CD1c-positive myeloid dendritic cell (primary cell): ENCODE measurements around the gene PTDSS2.
"Not testable (repeated sequence)": the region's sequence is repeated elsewhere in the genome, so short reads cannot be mapped to it uniquely, and the experiment has no call there.

Source experiments
- DNase-seq: peaks from one replicate; pipeline ENCODE4 v3.0.0-alpha.2; 2016; ENCODE audit errors: extremely low spot score

Gene PTDSS2

DNA sequence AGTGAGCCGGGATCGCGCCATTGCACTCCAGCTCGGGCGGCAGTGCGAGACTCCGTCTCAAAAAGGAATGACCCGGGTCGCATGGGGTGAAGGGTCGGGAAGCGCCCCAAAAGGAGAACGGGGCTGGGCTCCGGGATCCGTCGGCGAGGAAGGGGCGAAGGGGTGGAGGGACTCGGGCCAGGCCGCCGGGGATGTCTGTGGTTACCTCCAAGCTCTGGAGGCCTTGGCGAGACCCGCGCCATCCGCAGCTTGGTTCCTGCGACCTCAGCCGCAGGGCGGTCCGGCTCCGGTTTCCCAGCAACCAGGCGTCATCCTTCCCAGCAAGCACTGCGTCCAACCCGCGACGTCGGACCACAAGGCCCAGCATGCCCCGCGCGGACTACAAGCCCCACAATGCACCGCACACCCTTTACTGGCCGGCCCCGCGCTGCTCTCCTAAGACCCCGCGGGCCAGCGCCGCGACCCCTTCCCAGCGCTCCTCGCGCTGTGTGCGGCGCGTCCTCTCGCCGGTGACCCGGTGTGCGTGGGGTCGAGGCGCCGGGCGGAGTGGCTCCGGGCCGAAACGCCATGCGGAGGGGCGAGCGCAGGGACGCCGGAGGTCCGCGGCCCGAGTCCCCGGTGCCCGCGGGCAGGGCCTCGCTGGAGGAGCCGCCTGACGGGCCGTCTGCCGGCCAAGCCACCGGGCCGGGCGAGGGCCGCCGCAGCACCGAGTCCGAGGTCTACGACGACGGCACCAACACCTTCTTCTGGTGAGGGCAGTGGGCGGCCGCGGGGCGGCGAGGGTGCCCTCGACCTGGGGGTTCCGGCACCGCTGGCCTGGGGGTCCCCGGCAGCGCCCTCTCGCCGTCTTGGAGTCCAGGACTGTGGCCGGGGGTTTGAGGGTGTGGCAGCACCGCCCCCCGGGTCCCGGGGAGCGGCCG lies at the start of gene PTDSS2:
TSS of gene PTDSS2 (plus strand) at position 391 of the 920 bp plus-strand sequence. CDS start at position 568, 177 bp downstream.
- peak; percentile 96 for DNase-seq

DNA sequence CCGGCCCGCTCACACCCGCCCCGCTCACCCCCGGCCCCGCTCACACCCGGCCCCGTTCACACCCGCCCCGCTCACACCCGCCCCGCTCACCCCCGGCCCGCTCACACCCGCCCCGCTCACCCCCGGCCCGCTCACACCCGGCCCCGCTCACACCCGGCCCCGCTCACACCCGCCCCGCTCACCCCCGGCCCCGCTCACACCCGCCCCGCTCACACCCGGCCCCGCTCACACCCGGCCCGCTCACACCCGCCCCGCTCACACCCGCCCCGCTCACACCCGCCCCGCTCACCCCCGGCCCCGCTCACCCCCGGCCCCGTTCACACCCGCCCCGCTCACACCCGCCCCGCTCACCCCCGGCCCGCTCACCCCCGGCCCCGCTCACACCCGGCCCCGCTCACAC lies 48.9 kb upstream of the PTDSS2 start:
- DNase-seq: not testable (repeated sequence)

DNA sequence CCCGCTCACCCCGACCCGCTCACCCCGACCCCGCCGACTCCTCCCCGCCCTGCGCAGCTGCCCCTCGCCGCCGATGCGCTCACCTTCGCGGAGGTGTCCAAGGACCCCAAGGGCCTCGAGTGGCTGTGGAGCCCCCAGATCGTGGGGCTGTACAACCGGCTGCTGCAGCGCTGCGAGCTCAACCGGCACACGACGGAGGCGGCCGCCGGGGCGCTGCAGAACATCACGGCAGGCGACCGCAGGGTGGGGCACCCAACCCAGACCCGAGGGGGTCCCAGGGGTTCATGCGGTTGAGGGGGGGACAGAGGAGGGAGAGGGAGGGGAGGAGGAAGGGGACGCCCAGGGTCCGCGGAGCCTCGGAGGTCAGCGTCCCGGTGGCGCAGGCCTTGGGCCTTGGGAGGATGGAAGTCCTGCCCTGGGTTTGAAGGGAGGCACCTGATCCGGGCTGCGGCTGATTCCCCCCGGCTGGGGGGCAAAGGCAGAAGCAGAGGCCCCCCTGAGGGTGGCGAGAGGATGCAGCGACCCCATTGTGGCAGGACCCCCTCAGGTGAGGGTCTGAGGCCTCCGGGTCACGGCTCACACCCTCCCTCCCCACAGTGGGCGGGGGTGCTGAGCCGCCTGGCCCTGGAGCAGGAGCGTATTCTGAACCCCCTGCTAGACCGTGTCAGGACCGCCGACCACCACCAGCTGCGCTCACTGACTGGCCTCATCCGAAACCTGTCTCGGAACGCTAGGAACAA lies 46.9 kb upstream of the PTDSS2 start:
- no peak for DNase-seq

DNA sequence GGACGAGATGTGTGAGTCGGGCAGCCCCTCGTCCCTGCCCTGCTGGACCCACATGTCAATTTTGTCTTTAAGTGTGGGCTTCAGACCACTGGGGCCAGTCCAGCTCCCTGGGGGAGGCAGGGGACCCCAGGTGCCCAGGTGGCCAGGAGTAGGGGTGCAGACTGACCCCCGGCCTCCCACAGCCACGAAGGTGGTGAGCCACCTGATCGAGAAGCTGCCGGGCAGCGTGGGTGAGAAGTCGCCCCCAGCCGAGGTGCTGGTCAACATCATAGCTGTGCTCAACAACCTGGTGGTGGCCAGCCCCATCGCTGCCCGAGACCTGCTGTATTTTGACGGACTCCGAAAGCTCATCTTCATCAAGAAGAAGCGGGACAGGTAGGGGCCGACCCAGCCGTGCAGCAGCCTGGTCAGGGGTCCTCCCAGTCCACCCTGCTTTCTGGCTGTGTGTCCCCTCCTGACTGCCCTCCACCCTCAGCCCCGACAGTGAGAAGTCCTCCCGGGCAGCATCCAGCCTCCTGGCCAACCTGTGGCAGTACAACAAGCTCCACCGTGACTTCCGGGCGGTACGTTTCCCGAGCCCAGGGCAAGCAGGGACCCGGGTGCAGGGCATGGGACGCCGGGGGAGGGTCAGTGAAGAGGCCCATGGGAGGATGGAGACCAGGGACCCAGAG lies 46.2 kb upstream of the PTDSS2 start:
- DNase-seq: no peak

DNA sequence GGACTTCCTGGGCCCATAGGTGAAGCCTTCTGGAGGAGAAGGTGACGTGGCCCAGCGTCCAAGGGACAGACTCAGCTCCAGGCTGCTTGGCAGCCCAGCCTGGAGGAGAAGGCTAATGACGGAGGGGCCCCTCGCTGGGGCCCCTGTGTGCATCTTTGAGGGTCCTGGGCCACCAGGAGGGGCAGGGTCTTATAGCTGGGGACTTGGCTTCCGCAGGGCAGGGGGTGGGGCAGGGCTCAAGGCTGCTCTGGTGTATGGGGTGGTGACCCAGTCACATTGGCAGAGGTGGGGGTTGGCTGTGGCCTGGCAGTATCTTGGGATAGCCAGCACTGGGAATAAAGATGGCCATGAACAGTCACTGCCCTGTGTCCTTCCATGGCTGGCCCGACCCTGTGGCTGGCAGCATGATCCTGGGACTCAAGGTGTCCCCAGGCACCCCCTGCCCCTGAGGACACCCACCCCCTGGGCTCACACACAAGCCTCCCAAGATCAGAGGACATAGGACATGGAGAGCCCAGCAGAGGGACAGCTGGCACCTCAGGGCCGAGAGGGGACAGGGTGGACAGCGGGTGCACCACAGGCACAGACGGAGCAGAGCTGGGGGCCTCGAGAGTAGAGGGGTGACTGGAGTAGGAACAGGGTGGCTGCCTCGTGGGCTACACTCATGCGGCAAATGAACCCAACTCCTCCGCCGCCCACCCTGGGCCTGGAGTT lies 45.4 kb upstream of the PTDSS2 start:
- DNase-seq: no peak

DNA sequence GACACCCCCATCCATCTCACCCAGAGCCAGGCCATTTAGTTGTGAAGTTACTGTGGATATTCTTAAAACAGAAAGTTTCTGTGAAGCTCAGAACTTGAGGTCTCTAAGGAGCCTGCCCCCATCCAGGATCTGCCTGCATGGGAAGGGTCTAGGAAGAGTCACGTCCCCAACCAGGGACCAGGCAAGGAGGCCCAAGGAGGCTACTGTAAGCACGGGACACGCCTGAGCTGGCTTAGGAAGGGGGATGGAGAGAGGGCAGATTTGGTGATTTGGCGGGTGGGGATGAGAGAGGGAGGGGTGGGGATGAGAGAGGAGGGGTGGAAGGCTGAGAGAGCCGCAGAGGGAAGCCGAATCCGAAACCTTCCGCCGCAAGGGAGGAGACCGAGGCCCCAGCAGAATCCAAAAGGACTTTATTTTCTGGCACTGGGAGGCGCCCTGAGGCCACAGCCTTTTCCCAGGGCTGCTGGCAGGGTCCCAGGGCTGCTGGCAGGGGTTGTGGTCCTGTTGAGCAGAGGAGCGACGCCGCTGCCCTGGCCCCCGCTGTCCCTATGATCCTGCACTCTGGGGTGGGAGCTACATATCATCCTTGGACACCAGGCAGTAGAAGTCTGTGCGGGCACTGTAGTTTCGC lies 44.6 kb upstream of the PTDSS2 start:
- no peak for DNase-seq

DNA sequence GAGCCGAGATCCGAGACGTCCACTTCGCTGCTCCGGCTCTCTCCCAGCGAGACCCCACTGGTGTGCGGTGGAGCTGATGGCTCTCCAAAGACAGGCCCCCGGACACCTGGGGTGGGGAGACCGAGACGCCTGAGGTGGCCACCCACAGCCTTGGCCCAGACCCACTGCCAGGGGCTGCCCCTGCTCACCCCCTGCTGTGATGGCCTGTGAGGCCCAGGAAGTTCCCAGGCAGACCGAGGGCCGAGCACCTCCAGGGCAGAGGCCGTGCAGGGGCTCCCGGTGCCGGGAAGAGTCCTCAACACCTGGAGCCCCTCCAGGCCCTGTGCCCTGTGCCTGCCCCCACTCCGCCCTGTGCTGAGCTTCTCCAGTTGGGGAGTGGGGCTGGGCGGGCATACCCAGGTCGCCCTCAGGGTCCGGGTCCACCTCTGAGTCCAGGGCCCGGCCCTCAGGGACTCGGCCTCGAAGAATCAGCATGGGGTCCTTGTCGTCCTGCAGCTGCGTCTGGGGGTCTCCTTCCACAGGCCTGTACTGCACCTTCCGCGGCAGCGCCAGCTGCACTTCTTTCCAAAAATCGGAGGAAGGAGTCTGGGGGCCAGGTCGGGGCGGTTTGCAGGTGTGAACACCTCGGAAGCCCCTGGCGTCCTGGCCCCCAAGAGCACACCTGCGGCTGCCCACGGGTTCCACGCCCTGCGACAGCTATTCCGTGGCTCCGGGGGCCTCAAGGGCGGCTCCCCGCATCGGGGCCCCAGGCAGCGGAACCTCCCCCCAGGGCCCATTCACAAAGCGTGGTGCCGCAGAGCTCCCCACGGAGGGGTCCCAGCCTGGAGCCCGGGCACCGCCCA lies 43.9 kb upstream of the PTDSS2 start:
- DNase-seq: no peak

DNA sequence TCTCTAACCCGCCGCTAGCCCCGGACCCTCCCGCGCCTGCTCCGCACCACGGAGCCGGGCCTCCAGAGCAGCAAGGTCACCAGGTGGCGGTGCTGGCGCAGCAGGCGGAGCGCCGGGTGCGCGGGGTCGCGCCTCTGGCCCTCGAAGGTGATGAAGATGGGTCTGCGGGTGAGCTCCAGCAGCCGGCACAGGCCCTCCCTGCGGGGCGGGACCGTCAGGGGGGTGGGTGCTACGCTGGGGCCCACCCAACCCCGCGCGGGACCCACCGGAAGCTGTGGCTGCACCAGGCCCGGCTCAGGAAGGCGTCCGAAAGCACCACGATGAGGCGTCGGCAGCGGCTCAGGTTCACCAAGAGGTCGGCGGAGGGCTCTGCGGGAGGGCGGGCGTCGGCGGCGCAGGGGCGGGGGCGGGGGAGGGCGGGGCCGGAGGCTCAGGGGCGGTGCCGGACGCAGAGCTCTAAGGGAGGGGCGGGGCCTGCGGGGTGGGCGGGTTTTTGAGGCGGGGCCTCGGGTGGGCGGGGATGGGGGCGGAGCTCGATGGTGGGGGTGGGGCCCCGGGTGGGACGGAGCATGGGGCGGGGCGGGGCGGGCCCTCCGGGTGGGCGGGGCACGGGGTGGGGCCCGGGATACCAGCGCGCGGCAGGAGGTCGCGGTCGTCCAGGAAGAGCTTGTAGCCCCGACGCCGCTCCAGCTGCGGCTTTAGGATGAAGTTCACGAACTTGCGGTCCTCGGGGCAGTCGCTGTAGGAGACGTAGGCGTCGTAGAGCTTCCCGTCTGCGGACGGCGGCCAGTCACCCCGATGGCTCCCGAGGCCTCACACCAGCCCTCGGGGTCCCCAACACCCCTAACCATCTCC lies 43.1 kb upstream of the PTDSS2 start:
- DNase-seq: peak; percentile 85

DNA sequence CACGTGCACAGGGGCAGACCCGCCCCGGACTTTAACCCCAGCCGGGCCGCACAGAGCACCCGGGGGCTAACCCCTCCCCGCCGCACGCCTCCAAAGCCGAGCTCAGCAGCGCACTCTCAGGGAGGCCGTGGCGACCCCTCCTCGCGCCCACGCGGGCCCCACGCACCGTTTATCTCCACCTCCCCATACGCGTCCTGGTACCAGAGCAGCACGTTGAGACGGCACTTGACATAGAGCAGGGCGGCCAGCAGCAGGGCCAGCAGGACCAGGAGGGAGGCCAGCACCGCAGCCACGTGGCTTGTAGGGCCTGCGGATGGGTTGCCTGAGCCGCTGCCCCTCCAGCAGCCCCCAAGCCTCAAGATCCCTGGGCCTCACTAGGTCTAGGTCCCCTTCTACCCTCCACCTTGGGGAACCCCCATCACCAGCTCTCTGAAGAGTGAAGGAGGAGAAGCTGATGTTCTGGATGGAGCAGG lies 42.4 kb upstream of the PTDSS2 start:
- DNase-seq: no peak

DNA sequence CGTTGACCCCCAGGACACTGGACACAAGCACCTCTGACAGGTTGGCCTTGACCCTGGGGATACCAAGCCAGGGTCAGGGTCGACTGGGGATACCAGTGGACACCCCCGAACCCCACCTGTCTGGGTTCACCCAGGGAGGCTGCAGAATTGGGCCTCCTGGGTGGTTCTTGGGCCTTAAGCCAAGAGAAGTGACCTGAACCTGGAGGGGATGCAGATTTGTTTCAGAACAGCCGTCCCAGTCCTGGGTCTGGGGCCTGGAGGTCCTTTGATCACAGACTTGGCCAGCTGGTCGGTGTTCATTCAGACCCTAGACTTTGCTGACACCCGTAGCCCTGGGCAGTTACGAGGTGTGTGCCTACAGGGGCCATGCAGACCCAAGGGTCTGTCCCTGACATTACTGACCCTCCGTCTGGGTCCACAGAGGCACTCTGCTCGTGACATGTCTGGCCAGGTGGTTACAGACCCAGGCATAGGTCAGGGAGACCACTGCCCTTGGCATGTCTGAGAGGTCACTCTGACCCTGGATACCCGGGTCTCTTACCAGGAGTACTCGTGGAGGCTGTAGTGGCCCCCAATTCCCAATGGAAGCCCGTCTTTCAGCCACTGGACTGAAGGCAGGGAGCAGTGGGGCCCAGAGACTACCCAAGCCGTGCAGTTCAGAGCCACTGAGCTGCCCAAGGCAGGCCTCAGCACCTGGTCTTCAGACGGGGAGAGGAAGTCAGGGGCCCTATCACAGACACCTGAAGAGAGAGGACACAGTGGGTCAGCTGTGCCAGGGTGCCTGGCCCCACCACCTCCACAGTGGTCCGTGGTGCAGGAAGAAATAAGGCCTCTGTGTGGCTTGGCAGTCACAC lies 41.7 kb upstream of the PTDSS2 start:
- DNase-seq: no peak

DNA sequence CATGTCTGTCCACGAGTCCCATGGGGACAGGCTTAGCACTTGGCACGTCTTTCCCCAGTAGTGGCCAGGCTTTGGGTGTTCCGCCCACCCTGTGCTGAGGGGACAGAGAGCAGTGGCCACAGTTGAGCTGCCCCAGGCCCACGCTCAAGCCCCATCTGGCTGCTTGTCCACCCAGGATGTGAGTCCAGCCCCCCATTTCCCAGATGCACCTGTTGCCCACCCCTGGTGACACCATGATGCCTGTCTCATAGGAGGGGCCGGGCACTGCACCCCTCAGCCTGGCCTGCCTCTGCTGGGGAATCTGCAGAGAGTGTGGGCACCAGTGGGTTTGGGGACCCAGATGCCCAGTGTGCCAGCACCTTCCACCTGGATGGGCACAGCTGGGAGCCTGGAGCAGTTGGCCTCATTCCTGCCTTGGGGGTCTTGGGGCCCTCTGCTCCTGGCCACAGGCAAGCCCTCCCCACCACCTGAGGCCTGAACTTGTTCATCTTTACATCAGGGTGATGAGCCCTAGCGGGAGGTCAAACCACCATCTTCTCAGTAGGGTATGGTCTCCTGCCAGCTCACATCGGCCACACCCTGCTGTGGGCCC lies 41.0 kb upstream of the PTDSS2 start:
- no peak for DNase-seq

DNA sequence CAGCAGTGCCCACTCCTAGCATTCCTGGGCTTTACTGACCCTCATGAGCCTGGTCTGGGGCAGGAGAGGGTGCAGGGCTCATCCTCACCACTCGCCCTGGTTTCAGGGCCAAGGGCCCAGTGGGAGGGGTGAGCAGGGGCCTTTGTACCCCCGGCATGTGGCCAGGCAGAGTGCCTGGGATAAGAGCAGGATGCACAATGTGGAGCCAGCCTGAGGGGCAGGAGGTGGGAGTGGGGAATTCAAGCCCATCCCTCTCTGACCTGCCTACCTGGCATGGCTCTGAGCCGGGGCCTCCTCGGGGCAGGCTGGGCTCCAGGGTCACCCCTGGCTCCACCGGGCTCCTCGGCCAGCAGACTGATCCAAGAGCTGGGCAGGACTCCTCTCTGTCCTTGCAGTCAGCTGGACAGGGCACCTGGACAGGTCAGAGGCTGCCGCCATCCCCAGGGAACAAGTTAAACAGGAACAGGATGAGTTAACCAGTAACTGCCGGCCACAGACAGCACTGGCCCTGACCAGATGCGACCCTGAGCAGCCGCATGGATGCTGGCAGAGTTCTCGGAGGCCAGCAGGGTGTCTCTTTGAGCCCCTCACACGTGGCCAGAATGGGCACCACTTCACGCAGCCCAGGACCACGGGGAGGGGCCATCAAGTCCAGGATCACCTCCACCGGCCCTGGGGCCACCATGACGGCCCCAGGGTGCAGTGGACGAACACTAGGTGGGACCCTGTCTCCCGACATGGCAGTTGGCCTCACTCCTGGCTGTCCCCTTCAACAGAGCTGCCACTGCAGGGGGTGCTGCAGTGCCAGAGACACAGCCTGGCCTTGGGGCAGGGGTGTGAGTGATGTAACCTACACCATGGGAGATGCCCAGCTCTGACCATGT lies 40.2 kb upstream of the PTDSS2 start:
- DNase-seq: no peak

DNA sequence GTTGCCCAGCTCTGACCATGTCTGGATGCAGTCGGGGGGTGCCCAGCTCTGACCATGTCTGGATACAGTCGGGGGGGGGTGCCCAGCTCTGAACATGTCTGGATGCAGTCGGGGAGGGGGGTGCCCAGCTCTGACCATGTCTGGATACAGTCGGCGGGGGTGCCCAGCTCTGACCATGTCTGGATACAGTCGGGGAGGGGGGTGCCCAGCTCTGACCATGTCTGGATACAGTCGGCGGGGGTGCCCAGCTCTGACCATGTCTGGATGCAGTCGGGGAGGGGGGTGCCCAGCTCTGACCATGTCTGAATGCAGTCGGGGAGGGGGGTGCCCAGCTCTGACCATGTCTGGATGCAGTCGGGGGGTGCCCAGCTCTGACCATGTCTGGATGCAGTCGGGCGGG lies 39.4 kb upstream of the PTDSS2 start:
- not testable (repeated sequence) for DNase-seq

DNA sequence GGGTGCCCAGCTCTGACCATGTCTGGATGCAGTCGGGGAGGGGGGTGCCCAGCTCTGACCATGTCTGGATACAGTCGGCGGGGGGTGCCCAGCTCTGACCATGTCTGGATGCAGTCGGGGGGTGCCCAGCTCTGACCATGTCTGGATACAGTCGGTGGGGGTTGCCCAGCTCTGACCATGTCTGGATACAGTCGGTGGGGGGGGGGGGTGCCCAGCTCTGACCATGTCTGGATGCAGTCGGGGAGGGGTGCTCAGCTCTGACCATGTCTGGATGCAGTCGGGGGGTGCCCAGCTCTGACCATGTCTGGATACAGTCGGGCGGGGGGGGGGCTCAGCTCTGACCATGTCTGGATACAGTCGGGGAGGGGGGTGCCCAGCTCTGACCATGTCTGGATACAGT lies 38.6 kb upstream of the PTDSS2 start:
- DNase-seq: not testable (repeated sequence)

DNA sequence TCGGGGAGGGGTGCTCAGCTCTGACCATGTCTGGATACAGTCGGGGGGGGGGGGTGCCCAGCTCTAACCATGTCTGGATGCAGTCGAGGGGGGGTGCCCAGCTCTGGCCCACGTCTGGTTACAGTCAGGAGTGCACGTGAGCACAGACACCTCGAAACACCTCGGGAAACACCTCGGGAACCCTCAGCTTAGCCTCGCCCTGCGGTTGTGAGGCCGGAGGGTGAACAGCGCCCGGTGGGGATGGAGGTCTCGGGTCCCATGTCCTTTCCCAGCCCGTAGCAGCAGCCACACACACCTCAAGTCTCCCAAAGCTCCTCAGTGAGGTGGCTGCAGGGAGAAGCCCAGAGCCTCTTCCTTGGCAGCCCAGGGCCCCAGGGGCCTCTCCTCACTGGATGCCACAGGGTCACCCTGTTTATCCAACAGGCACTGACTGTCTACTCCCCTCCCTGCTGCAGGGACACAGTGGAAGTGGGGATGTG lies 37.4 kb upstream of the PTDSS2 start:
- no peak for DNase-seq
